Measurements from ENCODE around the gene PLA1A.

DNA sequence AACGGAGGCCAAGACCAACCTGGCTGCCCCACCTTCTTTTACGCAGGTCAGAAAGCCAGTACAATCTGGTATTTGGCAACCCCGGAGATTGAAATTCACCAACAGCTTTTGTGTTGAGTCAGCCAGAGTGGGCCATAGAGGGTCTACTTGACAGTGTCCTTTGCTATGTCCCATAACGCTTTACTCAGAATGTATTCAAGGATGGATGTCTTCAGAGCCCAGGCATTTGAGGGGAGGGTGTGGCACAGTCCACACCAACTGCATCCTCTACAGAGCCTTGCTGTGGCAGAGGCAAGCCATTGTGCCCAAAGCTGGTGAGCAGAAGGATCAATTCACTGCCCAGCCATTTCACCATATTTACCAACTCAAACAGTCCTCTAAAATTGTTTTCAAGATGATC is 18.4 kb downstream of the PLA1A start:
- TF ChIP-seq, protein P1, sequence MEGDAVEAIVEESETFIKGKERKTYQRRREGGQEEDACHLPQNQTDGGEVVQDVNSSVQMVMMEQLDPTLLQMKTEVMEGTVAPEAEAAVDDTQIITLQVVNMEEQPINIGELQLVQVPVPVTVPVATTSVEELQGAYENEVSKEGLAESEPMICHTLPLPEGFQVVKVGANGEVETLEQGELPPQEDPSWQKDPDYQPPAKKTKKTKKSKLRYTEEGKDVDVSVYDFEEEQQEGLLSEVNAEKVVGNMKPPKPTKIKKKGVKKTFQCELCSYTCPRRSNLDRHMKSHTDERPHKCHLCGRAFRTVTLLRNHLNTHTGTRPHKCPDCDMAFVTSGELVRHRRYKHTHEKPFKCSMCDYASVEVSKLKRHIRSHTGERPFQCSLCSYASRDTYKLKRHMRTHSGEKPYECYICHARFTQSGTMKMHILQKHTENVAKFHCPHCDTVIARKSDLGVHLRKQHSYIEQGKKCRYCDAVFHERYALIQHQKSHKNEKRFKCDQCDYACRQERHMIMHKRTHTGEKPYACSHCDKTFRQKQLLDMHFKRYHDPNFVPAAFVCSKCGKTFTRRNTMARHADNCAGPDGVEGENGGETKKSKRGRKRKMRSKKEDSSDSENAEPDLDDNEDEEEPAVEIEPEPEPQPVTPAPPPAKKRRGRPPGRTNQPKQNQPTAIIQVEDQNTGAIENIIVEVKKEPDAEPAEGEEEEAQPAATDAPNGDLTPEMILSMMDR (conservative IDR thresholded peaks at IDR 0.05; ENCODE audit: low read length), result no peak
- TF ChIP-seq EZH2phosphoT487 (IDR thresholded peaks at IDR 0.05; ENCODE audit: borderline replicate concordance), result no peak

Data from Loucy (cell line).